Parathyroid adenoma (tissue), 2 donors: ENCODE data around the gene CAMSAP1.

Experiments
- H2AFZ ChIP-seq: fragments of 300-600 bp; sonication (generic); one replicate; pipeline ENCODE4 v1.7.0; 2017; ENCODE audit warnings: antibody characterized with exemption, mild to moderate bottlenecking
- H3K27ac ChIP-seq: fragments of 300-600 bp; sonication (generic); one replicate; pipeline ENCODE4 v1.7.0; 2017
- H3K27me3 ChIP-seq: fragments of 300-600 bp; sonication (generic); one replicate; pipeline ENCODE4 v1.7.0; 2017; ENCODE audit warnings: low read length; ENCODE audit not compliant: control insufficient read depth, insufficient read depth
- H3K36me3 ChIP-seq: fragments of 300-600 bp; sonication (generic); one replicate; pipeline ENCODE4 v1.7.0; 2017; ENCODE audit warnings: low read length; ENCODE audit not compliant: control insufficient read depth, insufficient read depth
- H3K4me1 ChIP-seq: fragments of 300-600 bp; sonication (generic); one replicate; pipeline ENCODE4 v1.7.0; 2017; ENCODE audit warnings: control low read depth
- H3K4me2 ChIP-seq: fragments of 300-600 bp; sonication (generic); one replicate; pipeline ENCODE4 v1.7.0; 2017; ENCODE audit warnings: low read length
- H3K4me3 ChIP-seq: fragments of 300-600 bp; sonication (generic); one replicate; pipeline ENCODE4 v1.7.0; 2017; ENCODE audit warnings: low read depth, low read length
- H3K79me2 ChIP-seq: fragments of 300-600 bp; sonication (generic); one replicate; pipeline ENCODE4 v1.7.0; 2017; ENCODE audit warnings: control low read depth
- H3K9ac ChIP-seq: fragments of 300-600 bp; sonication (generic); one replicate; pipeline ENCODE4 v1.7.0; 2017; ENCODE audit warnings: mild to moderate bottlenecking
- H3K9me3 ChIP-seq: fragments of 300-600 bp; sonication (generic); one replicate; pipeline ENCODE4 v1.7.0; 2017; ENCODE audit warnings: low read length; ENCODE audit not compliant: control insufficient read depth
- TF ChIP-seq, protein P1 (sequence below): fragments of 300-600 bp; sonication (generic); IDR thresholded peaks from one replicate; pipeline ENCODE4 v1.7.0; 2017; ENCODE audit warnings: antibody characterized with exemption, mild to moderate bottlenecking
- donor health status: primary hyperparathyroidism.

Gene CAMSAP1

DNA sequence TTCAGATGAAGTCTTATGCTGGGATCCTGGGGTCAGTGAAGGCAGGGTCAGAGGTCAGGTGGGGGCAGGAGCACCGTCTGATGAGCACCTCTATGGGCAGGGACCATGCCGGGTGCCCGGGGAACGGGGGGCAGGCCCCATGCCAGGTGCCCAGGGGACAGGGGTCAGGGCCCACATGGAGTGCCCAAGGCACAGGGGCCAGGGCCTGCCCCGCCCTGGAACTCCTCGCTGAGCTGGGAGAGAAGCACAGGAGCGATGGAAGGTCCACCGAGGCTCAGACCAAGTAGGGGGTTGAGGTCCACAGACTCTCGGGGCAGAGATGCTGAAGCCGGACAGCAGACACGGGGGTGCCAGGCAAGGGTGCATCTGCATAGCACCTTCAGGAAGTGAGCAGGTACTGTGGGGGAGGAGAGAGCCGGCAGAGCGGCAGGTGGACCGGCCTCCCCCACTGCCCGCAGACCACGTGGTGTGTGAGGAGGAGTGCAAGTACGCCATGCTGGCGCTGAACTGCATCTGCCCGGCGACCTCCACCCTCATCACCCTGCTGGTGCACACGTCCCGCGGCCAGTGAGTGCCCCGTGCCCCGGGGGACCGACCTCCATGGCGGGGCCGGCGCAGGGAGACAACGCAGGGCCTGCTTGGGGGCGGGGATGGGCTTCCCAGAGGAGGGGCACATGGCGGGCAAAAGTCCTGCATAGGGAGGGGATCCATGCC is 137.7 kb downstream of the CAMSAP1 start:
- H3K27me3 ChIP-seq = no peaks in the 10 kb centered on the region
- H3K9ac ChIP-seq = no peak overlapping the region
- H3K27ac ChIP-seq = no peak overlapping the region
- no peaks in the 10 kb centered on the region for H3K79me2 ChIP-seq
- H3K9me3 ChIP-seq = no peaks in the 10 kb centered on the region
- H3K4me3 ChIP-seq = no peak overlapping the region
- H2AFZ ChIP-seq = no peak overlapping the region
- H3K36me3 ChIP-seq = no peaks in the 10 kb centered on the region
- TF ChIP-seq, protein P1, sequence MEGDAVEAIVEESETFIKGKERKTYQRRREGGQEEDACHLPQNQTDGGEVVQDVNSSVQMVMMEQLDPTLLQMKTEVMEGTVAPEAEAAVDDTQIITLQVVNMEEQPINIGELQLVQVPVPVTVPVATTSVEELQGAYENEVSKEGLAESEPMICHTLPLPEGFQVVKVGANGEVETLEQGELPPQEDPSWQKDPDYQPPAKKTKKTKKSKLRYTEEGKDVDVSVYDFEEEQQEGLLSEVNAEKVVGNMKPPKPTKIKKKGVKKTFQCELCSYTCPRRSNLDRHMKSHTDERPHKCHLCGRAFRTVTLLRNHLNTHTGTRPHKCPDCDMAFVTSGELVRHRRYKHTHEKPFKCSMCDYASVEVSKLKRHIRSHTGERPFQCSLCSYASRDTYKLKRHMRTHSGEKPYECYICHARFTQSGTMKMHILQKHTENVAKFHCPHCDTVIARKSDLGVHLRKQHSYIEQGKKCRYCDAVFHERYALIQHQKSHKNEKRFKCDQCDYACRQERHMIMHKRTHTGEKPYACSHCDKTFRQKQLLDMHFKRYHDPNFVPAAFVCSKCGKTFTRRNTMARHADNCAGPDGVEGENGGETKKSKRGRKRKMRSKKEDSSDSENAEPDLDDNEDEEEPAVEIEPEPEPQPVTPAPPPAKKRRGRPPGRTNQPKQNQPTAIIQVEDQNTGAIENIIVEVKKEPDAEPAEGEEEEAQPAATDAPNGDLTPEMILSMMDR = no peak
- H3K4me1 ChIP-seq = no peaks in the 10 kb centered on the region
- H3K4me2 ChIP-seq = no peak overlapping the region

- Histone ChIP-seq H3K4me1 (no peaks in the 10 kb centered on the region), H3K9me3 (no peaks in the 10 kb centered on the region), H3K27ac (no peak overlapping the region), H3K4me3 (no peak overlapping the region), H3K4me2 (no peak overlapping the region), H2AFZ (no peak overlapping the region), H3K79me2 (no peaks in the 10 kb centered on the region), H3K36me3 (no peaks in the 10 kb centered on the region), H3K27me3 (no peaks in the 10 kb centered on the region), H3K9ac (no peak overlapping the region)
- TF ChIP-seq, protein P1 = no peak
Observed at GRCh38 chr9:135768516-135769218, 138.7 kb downstream of the CAMSAP1 start.

- H2AFZ ChIP-seq = no peak overlapping the region
- no peak overlapping the region for H3K9ac ChIP-seq
- no peaks in the 10 kb centered on the region for H3K27me3 ChIP-seq
- H3K36me3 ChIP-seq = no peaks in the 10 kb centered on the region
- no peak overlapping the region for H3K27ac ChIP-seq
- no peak overlapping the region for H3K4me2 ChIP-seq
- H3K4me1 ChIP-seq = no peaks in the 10 kb centered on the region
- TF ChIP-seq, protein P1 = no peak
- H3K4me3 ChIP-seq = no peak overlapping the region
- no peaks in the 10 kb centered on the region for H3K9me3 ChIP-seq
- no peaks in the 10 kb centered on the region for H3K79me2 ChIP-seq
Observed at GRCh38 chr9:135766707-135767106, 140.6 kb downstream of the CAMSAP1 start.

DNA sequence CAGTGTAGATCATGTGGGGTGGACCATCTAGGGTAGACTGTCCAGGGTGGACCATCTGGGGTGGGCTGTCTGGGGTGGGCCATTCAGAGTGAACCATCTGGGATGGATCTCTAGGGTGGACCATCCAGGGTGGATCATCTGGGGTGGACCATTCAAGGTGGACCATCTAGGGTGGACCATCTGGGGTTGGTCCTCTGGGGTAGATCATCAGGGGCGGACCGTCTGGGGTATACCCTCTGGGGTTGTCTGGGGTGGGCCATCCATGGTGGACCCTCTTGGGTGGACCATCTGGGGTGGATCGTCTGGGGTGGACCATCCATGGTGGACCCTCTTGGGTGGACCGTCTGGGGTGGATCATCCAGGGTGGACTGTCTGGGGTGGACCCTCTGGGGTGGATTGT is 141.1 kb downstream of the CAMSAP1 start:
- TF ChIP-seq, protein P1 = no peak
- H3K36me3 ChIP-seq = no peaks in the 10 kb centered on the region
- no peaks in the 10 kb centered on the region for H3K27me3 ChIP-seq
- no peak overlapping the region for H3K4me2 ChIP-seq
- H3K9me3 ChIP-seq = no peaks in the 10 kb centered on the region
- H2AFZ ChIP-seq = no peak overlapping the region
- no peaks in the 10 kb centered on the region for H3K4me1 ChIP-seq
- no peak overlapping the region for H3K9ac ChIP-seq
- H3K79me2 ChIP-seq = no peaks in the 10 kb centered on the region
- no peak overlapping the region for H3K4me3 ChIP-seq
- H3K27ac ChIP-seq = no peak overlapping the region
